A549 (cell line): ENCODE results near the gene LETM1.

Experiments used
- MAX ChIP-seq: IDR thresholded peaks from 2 replicates; pipeline ENCODE4 v1.6.1; 2012
- POLR2A ChIP-seq: IDR thresholded peaks from 2 replicates; pipeline ENCODE4 v1.6.1; 2012; ENCODE audit warnings: mild to moderate bottlenecking, low read length
- TF ChIP-seq, protein P1 (sequence below): fragments of >200 bp; sonication (Bioruptor Twin); formaldehyde crosslinking; IDR thresholded peaks from 3 replicates; pipeline ENCODE4 v1.5.1; 2016

- TF ChIP-seq MAX: no peak
- TF ChIP-seq, protein P1, sequence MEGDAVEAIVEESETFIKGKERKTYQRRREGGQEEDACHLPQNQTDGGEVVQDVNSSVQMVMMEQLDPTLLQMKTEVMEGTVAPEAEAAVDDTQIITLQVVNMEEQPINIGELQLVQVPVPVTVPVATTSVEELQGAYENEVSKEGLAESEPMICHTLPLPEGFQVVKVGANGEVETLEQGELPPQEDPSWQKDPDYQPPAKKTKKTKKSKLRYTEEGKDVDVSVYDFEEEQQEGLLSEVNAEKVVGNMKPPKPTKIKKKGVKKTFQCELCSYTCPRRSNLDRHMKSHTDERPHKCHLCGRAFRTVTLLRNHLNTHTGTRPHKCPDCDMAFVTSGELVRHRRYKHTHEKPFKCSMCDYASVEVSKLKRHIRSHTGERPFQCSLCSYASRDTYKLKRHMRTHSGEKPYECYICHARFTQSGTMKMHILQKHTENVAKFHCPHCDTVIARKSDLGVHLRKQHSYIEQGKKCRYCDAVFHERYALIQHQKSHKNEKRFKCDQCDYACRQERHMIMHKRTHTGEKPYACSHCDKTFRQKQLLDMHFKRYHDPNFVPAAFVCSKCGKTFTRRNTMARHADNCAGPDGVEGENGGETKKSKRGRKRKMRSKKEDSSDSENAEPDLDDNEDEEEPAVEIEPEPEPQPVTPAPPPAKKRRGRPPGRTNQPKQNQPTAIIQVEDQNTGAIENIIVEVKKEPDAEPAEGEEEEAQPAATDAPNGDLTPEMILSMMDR: no peak
- TF ChIP-seq POLR2A: no peak
Observed at GRCh38 chr4:1815096-1815996, 40.6 kb downstream of the LETM1 start.
